Activated CD8-positive, alpha-beta T cell treated with anti-CD3 and anti-CD28 coated beads for 36 hours (primary cell): ENCODE data around the gene COBL. TPM values are rescaled to one million over a fixed set of nuclear protein-coding genes. Genes with fewer than 3 reads are reported as not detected.

Experiments used
- ATAC-seq: fragments of 200-7000 bp; cut with Tn5 transposase; one replicate; pipeline ENCODE4 v1.10.0; 2021; ENCODE audit warnings: mild to moderate bottlenecking, moderate library complexity
- CTCF ChIA-PET: fragments of 350-600 bp; sonication (Branson Sonifier 250); formaldehyde crosslinking; loops from one replicate; lab custom pipeline; 2021; ENCODE audit warnings: antibody characterized with exemption; lab: Charles Lee
- POLR2A ChIA-PET: fragments of 350-600 bp; sonication (Branson Sonifier 250); formaldehyde crosslinking; loops from one replicate; lab custom pipeline; 2021; ENCODE audit warnings: antibody characterized with exemption; lab: Charles Lee
- DNase-seq: peaks from one replicate; pipeline ENCODE4 v3.0.0-alpha.2; 2020
- H3K27ac Mint-ChIP-seq: one replicate; pipeline ENCODE4 v1.8.0; 2021; ENCODE audit warnings: mild to moderate bottlenecking, mixed read lengths
- H3K27me3 Mint-ChIP-seq: one replicate; pipeline ENCODE4 v1.8.0; 2021; ENCODE audit warnings: mixed read lengths
- H3K36me3 Mint-ChIP-seq: one replicate; pipeline ENCODE4 v1.8.0; 2021; ENCODE audit warnings: low read depth, mixed read lengths
- H3K4me1 Mint-ChIP-seq: one replicate; pipeline ENCODE4 v1.8.0; 2021; ENCODE audit warnings: low read depth, mixed read lengths
- H3K4me3 Mint-ChIP-seq: one replicate; pipeline ENCODE4 v1.8.0; 2021; ENCODE audit warnings: mild to moderate bottlenecking, moderate library complexity, mixed read lengths
- H3K9me3 Mint-ChIP-seq: one replicate; pipeline ENCODE4 v1.8.0; 2021; ENCODE audit warnings: mixed read lengths
- intact Hi-C: fragments of 100-400 bp; cut with micrococcal nuclease; formaldehyde crosslinking; loops from one replicate; pipeline ENCODE4 v1.10.0; 2022
- total RNA-seq, 2 experiments: library from RNA; stranded (reverse); gene quantifications; one replicate each; pipeline ENCODE4 v1.2.3, GENCODE V29; 2021
- TF ChIP-seq, protein P1 (sequence below): fragments of 200-600 bp; IDR thresholded peaks from one replicate; pipeline ENCODE4 v1.8.0; 2022; ENCODE audit warnings: antibody characterized with exemption, mild to moderate bottlenecking

The COBL gene
- total RNA-seq, 2 experiments from 2014 or later = not detected

DNA sequence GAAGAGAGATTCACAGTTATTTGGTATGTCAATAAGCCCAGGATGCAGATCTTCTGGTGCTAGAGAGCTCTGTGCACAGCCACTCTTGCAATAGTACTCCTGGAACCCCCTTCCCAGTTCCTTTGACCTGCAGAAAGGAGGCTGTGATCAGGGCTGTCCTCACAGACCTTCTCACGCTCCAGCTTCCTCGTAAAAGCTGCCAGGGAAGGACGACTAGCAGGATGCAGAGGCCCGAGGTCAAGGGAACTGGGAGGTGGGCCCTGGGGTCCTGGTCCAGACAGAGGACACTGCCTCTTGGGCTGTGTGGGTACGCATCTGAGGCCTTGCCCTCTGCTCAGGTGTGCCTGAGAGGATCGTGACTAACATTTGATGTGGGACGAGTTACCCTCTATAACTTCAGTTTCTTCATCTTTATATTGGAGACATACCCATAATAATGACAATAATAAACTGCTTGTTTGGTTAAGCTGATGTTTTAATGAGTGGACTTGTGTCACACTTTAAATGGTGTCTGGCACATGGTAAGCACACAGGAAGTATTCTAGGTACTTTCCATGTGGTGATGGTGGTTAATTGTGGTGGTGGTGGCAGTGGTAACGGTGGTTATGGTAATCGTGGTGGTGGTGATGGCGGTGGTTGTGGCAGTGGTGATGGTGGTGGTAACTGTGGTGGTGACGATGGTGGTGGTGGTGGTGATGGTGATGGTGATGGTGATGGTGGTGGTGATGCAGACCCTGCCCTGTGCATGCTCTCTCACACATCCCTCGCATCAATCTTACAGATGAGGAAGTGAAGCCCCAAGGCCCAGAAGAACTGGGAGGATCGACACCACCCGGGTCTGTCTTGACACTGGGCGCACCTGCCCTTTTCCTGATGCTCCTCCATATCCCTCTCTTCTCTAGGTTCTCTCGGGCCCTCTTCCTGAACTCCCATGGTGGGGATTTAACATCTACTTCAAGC is 298.8 kb downstream of the COBL start:
- TF ChIP-seq, protein P1, sequence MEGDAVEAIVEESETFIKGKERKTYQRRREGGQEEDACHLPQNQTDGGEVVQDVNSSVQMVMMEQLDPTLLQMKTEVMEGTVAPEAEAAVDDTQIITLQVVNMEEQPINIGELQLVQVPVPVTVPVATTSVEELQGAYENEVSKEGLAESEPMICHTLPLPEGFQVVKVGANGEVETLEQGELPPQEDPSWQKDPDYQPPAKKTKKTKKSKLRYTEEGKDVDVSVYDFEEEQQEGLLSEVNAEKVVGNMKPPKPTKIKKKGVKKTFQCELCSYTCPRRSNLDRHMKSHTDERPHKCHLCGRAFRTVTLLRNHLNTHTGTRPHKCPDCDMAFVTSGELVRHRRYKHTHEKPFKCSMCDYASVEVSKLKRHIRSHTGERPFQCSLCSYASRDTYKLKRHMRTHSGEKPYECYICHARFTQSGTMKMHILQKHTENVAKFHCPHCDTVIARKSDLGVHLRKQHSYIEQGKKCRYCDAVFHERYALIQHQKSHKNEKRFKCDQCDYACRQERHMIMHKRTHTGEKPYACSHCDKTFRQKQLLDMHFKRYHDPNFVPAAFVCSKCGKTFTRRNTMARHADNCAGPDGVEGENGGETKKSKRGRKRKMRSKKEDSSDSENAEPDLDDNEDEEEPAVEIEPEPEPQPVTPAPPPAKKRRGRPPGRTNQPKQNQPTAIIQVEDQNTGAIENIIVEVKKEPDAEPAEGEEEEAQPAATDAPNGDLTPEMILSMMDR = no peak
- Mint-ChIP-seq H3K27me3 (no peaks in the 10 kb centered on the region), H3K36me3 (no peaks in the 10 kb centered on the region), H3K4me3 (no peak overlapping the region), H3K4me1 (no peaks in the 10 kb centered on the region), H3K9me3 (no peaks in the 10 kb centered on the region), H3K27ac (peak overlapping the region; percentile 66)
- ATAC-seq (no peak), DNase-seq (no peak)
- ChIA-PET CTCF (no interaction called here), POLR2A (no interaction called here)
- intact Hi-C loops = no loop called here

DNA sequence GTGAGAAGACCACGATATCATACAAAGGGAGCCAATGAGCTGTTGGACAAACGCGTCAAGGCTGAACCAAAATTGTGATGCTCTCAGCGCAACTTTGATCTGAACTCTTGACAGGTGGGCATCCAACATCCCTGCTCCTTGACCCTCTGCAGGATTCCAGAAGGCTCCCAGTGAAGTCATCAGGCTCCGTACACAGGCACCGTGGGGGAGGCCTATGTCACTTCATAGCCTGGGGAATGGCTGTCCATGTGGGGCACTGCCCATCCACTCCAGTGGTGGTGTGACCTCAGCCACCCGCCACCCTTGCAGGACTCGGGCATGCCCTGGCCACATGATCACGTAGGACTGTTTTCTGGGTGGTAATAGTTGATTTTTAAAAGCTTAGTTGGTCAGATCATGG is 300.1 kb downstream of the COBL start:
- ATAC-seq (no peak), DNase-seq (no peak)
- H3K4me1 Mint-ChIP-seq = no peaks in the 10 kb centered on the region
- no peak overlapping the region for H3K4me3 Mint-ChIP-seq
- no peaks in the 10 kb centered on the region for H3K9me3 Mint-ChIP-seq
- H3K27me3 Mint-ChIP-seq = no peaks in the 10 kb centered on the region
- CTCF ChIA-PET = no interaction called here
- TF ChIP-seq, protein P1 = no peak
- H3K36me3 Mint-ChIP-seq = no peaks in the 10 kb centered on the region
- H3K27ac Mint-ChIP-seq = no peak overlapping the region
- intact Hi-C loops = no loop called here
- POLR2A ChIA-PET = no interaction called here

- intact Hi-C loops = no loop called here
- no peak for DNase-seq
- H3K27ac Mint-ChIP-seq = no peak overlapping the region
- ChIA-PET POLR2A (no interaction called here), CTCF (no interaction called here)
- no peak for ATAC-seq
- no peak overlapping the region for H3K4me3 Mint-ChIP-seq
- TF ChIP-seq, protein P1 = no peak
- no peaks in the 10 kb centered on the region for H3K36me3 Mint-ChIP-seq
- no peaks in the 10 kb centered on the region for H3K4me1 Mint-ChIP-seq
- H3K9me3 Mint-ChIP-seq = no peaks in the 10 kb centered on the region
- H3K27me3 Mint-ChIP-seq = no peaks in the 10 kb centered on the region
These were observed 301.0 kb downstream of the COBL start for GRCh38 chr7:51015581-51015980.

GRCh38 chr7:51014811-51015210 is 301.8 kb downstream of the COBL start:
- no peak for ATAC-seq
- no peaks in the 10 kb centered on the region for H3K27me3 Mint-ChIP-seq
- no peak for DNase-seq
- no peak overlapping the region for H3K4me3 Mint-ChIP-seq
- no peaks in the 10 kb centered on the region for H3K36me3 Mint-ChIP-seq
- no peaks in the 10 kb centered on the region for H3K4me1 Mint-ChIP-seq
- intact Hi-C loops = no loop called here
- TF ChIP-seq, protein P1 = no peak
- ChIA-PET POLR2A (no interaction called here), CTCF (no interaction called here)
- no peaks in the 10 kb centered on the region for H3K9me3 Mint-ChIP-seq
- no peak overlapping the region for H3K27ac Mint-ChIP-seq

DNA sequence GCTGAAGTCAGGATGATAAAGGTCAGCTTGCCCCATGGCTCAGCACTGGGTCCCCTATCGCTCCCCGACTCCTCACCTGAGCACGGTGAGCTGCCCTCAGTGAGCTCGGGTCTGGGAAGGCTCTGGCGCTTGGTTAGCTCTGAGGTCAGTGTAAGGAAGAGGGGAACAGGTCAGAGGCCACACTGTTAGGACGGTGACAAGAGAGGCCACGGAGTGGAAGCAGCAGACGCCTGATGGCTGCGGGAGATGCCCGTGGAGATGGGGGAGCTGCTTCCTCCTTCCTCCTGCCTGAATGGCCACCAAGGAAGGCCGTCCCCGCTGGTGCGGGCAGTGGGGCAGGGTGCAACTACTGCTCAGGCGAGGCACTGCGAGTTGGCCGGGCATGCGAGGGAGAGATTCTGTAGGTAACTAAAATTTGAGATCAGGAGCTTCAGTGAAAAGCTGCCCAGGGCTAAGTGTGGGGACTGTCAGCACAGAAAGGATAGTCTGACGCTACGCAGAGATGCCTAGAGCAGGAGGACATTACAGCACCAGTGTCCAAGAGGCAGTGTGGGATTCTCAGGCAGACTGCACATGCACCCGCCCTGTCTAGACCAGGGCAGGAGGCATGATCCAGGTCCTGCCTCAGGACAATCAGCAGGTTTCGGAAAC is 302.6 kb downstream of the COBL start:
- Mint-ChIP-seq H3K27ac (no peak overlapping the region), H3K27me3 (no peaks in the 10 kb centered on the region), H3K4me3 (no peak overlapping the region), H3K9me3 (no peaks in the 10 kb centered on the region), H3K4me1 (no peaks in the 10 kb centered on the region), H3K36me3 (no peaks in the 10 kb centered on the region)
- CTCF ChIA-PET = no interaction called here
- DNase-seq (no peak), ATAC-seq (no peak)
- TF ChIP-seq, protein P1 = no peak
- intact Hi-C loops = no loop called here
- POLR2A ChIA-PET = no interaction called here
